ENCODE results near the gene ITGA4. TPM values are rescaled to one million over a fixed set of nuclear protein-coding genes. Genes with fewer than 3 reads are reported as not detected.

The ITGA4 gene
- total RNA-seq: 13.8 and 15.3 TPM in 2 replicates

GRCh38 chr2:181457121-181457740 is at the start of gene ITGA4:
TSS of gene ITGA4 (plus strand) at chr2:181457386. CDS start at chr2:181457655, 269 bp downstream.

Other genes starting within 250 kb of the ITGA4 start
- gene CERKL, start 199.7 kb downstream of the ITGA4 start, total RNA-seq: not detected in 2 replicates
- not detected in 2 replicates for gene NEUROD1, start 223.1 kb downstream of the ITGA4 start, total RNA-seq

Measured in mammary microvascular endothelial cell (primary cell).